MM.1S (cell line): ENCODE measurements around the gene CAPN5.

ENCODE experiments used
- CTCF ChIP-seq: fragments of 300-600 bp; sonication (generic); IDR thresholded peaks from 2 replicates; pipeline ENCODE4 v1.5.1; 2016; ENCODE audit warnings: antibody characterized with exemption, low read length, mixed read lengths
- EZH2 ChIP-seq: fragments of 300-600 bp; sonication (generic); optimal IDR thresholded peaks from 2 replicates; pipeline ENCODE3; 2017; ENCODE audit warnings: low read depth, mild to moderate bottlenecking, antibody characterized with exemption, low read length, mixed read lengths
- EZH2phosphoT487 ChIP-seq: fragments of 300-600 bp; sonication (generic); IDR thresholded peaks from 2 replicates; pipeline ENCODE4 v1.6.1; 2018; ENCODE audit warnings: antibody characterized with exemption, low read length

- TF ChIP-seq CTCF: no peak
- no peak for TF ChIP-seq EZH2
- no peak for TF ChIP-seq EZH2phosphoT487
Measured at GRCh38 chr11:77064648-77065217, 2.0 kb upstream of the CAPN5 start.
